HG02981 (cell line): ENCODE results near the gene YIF1A.

Experiments
- ATAC-seq: cut with Tn5 transposase; IDR thresholded peaks from one replicate; pipeline ENCODE4 v1.9.1; 2021; ENCODE audit warnings: mild to moderate bottlenecking, moderate library complexity; ENCODE audit not compliant: unreplicated experiment

YIF1A gene

DNA sequence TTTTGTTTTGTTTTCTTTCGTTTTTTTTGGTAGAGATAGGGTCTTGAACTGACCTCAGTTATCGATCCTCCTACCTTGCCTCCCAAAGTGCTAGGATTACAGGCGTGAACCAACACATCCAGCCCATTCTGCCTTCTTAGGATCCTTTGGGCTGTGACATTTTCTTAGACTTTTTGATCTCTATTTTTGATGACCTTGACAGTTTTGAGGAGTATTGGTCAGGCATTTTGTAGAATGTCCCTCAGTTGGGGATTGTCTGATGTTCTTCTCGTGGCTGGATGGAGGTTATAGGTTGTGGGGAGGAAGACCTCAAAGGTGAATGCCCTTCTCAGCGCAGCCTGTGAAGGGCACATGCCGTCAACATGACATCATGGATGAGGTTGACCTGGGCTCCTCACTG is 40.0 kb downstream of the YIF1A start:
- ATAC-seq, result no peak

- ATAC-seq, result no peak
Observed at GRCh38 chr11:66247801-66248200, 41.1 kb downstream of the YIF1A start.

DNA sequence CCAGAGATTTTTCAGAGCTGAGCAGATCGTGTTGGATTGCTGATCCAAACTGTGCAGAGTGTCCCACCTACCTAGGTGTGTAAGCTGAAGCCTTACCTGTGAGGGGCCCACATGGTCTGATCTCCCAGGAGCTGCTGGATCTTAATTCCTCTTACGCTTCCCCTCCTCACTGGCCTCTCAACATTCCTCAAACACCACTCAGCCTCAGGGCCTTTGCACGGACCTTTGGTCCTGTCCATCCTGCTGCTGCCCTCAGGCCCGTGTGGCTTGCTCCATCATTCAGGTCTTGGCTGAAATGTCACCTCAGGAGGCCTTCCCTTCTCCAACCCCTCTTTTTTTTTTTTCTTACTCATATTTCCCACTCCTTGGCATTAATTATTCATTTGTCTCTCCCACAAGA is 41.6 kb downstream of the YIF1A start:
- no peak for ATAC-seq

GRCh38 chr11:66243782-66244535 is 45.0 kb downstream of the YIF1A start:
- no peak for ATAC-seq

DNA sequence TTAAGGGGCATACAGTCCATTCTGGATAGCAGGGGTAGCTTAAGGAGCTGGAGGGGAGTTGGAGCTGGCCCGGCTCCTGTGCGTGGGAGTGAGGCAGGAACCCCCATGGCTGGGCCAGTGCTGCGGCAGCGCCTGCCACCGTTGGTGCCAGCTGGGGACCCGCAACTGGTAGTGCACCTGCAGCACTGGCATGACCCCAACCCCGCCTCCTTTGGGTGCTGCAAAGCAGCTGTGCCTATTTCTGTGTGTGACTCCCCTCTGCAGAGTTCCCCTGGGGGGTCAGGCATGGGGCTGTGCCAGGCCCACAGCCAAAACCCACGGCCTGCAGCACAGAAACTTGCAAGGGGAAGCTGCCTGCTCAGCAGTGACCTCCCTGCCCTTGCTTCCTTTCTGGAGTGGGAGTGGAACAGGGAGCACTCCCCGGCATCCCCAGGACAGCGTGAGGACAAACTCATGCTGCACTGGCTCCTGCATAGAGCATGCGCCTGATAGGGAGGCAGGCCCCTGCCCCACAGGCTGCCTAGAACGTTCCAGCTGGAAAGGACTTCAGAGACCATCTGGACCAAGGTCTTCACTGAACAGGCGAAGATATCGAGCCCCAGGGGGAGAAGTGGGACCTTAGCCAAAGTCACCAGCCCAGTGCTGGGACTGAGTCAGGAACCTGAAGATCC is 46.7 kb downstream of the YIF1A start:
- no peak for ATAC-seq

GRCh38 chr11:66240781-66241136 is 48.2 kb downstream of the YIF1A start:
- ATAC-seq, result no peak

DNA sequence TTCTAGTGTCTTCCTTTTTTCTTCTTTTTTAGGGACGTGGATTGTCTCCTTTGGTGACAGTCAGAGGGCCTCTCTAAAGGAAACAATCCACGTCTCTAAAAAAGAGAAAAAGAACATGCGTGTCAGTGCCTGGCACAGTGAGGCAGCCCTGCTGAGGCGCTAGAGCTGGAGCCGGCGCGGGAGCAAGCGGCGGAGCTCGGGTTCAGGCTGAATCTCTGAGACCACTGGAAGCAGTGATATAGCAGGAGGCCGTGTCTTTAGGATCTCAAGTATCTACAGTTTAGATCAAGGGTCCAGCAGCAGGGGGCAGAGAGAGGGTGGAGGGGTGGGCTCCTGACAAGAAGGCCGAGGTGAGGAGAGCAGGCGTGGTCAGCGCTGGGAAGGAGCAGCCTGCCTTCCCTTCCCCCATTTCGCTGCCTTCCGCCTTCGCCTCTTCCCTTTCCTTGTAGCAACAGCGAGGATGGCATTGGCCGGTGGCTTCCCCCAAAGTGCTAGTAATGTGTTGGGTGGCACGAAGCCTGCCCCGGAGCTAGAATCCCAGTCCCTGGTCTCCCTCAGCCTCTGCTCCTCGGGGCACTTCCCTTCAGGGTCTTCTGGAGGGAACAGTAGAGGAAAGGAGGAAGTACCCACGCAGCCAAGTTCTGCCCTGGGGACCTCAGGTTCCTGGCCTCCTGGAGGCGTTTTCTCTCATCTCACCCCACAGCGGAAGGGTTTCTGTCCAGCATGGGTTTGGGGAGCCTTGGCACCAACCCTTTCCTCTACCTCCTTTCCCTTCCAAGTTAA is 48.8 kb downstream of the YIF1A start:
- no peak for ATAC-seq

DNA sequence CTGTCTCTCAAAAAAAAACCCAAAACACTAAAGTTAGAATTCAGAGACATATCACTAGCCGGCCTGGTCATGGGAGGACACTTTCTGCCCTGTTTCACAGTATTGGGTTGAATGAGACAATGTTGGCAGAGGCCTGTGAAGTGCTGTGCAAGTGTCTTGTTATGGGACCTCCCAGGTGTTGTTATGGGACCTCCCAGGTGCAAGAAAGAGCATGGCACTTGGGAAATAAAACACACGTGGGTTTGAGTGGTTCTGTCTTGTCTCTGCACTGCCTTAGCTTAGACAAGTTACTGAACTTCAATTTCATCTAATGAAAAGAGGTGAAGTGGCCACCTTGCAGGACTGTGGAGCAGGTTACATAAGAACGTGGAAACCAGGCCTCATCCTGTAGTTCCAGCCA is 49.4 kb downstream of the YIF1A start:
- ATAC-seq, result no peak

DNA sequence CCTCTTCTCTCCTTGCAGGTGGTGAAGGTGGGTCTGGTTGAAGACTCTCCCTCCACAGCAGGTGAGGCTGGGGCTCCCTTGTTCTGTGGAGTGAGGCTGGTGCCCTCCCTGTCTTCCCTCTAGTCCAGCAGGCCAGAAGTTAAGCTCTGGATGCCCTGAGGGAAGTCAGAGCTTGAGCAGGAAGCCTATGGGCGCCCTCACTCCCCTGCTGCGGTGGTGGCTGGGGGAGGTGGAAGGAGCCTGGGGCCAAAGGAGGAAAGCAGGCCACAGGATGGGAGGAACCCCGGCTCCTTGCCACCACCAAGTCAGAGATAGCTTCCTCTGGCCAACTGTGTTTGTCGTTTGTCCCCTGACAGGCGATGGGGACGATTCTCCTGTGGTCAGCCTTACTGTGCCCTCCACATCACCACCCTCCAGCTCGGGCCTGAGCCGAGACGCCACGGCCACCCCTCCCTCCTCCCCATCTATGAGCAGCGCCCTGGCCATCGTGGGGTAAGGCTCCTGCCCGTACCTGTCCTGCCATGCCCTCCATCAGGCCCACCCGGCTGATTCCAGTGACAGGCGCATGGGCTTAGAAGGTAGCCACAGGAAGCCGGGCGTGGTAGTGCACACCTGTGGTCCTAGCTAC is 50.0 kb downstream of the YIF1A start:
- ATAC-seq, result no peak

- ATAC-seq, result no peak
Observed at GRCh38 chr11:66237867-66238266, 51.1 kb downstream of the YIF1A start.

DNA sequence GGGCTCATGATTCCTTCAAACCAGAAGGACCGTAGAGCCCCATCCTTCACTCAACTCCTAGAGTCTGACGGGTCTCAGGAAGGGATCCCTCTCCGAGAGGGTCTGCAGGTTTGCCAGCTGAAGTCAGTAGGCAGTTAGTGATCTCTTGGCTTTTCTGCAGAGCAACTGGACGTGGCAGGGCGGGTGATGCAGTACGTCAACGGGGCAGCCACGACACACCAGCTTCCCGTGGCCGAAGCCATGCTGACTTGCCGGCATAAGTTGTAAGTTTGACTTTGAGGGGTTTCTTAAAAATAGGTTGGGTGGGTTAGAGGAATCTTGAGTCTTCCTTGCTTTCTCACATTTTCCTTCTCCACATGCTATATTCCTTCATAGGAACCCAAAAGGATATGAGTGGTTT is 53.8 kb downstream of the YIF1A start:
- ATAC-seq, result no peak
